Right renal pelvis (tissue), 4 donors: Measurements from ENCODE around the gene AVPI1. TPM values are rescaled to one million over a fixed set of nuclear protein-coding genes. Genes with fewer than 3 reads are reported as not detected.
A peak's percentile ranks its signal among the peaks of the same experiment; 100 is the strongest.
"Not testable (repeated sequence)": the region's sequence is repeated elsewhere in the genome, so short reads cannot be mapped to it uniquely, and the experiment has no call there.

Experiments
- DNase-seq, 4 donors: peaks; one replicate each; pipeline ENCODE4 v3.0.0-alpha.2; 2013; ENCODE audit warnings: low read depth in 4 of 4, low spot score in 3 of 4, missing footprints in 1 of 4
- polyA plus RNA-seq, 4 donors: library from polyadenylated mRNA; unstranded; fragments of 120-200 nt; gene quantifications; one replicate each; pipeline ENCODE4 v1.2.1, GENCODE V29; 2013; ENCODE audit not compliant: insufficient read length in 4 of 4

The AVPI1 gene
- polyA plus RNA-seq, 4 donors = 4.5 to 6.6 (median 4.6) TPM

DNA sequence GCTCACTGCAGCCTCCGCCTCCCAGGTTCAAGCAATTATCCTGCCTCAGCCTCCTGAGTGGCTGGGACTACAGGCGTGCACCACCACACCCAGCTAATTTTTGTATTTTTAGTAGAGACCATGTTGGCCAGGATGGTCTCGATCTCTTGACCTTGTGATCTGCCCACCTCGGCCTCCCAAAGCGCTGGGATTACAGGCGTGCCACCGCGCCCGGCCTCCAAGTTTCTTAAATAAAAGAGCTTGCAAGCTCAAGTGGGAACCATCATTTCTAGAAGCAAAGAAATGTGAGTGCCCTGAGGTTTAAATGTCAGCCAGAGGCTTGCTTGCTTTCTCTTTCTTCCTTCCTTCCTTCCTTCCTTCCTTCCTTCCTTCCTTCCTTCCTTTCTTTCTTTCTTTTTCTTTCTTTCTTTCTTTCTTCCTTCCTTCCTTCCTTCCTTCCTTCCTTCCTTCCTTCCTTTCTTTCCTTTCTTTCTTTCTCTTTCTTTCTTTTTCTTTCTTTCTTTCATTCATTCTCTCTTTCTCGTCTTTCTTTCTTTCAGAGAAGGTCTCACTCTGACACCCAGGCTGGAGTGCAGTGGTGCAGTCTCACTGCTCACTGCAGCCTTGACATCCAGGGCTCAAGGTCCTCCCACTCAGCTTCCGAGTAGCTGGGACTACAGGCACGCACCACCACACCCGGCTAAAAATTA is 44.4 kb downstream of the AVPI1 start:
- DNase-seq = not testable (repeated sequence)

DNA sequence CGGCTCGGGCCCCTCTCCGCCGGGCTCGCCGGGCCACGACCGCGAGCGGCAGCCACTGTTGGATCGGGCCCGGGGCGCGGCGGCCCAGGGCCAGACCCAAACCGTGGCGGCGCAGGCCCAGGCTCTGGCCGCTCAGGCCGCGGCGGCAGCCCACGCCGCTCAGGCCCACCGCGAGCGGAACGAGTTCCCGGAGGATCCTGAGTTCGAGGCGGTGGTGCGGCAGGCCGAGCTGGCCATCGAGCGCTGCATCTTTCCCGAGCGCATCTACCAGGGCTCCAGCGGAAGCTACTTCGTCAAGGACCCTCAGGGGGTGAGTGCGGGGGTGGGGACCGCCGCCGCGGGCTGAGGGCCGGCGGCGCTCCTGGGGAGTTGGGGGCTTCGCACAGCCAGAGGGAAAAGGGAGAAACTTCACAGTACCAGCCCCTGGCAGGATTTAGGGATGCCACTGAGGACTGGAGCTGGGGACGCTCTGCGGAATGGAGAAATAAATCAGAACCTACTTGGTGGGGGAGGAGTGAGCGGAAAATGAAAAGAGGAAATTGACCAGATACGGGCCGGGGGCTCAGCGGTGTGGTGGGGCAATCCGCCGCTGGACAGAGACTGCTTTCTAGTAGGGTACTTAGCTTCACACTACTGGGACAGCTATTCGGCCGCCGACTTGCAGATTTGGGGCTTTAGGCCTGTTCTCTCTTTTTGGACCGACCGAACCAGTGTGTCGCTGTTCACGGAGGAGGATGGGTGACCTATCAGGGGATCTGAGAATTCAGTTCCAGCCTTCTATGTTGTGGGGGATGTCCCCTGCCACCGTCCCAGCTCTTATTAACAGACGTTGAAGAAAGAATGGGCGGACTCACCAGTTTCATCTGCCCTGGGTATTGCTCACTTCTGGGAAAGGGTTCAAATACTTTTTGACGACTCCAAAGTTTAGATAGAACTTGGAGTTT is 45.9 kb downstream of the AVPI1 start:
- DNase-seq = peak in 2 of 4 donors; percentile 11 to 35

DNA sequence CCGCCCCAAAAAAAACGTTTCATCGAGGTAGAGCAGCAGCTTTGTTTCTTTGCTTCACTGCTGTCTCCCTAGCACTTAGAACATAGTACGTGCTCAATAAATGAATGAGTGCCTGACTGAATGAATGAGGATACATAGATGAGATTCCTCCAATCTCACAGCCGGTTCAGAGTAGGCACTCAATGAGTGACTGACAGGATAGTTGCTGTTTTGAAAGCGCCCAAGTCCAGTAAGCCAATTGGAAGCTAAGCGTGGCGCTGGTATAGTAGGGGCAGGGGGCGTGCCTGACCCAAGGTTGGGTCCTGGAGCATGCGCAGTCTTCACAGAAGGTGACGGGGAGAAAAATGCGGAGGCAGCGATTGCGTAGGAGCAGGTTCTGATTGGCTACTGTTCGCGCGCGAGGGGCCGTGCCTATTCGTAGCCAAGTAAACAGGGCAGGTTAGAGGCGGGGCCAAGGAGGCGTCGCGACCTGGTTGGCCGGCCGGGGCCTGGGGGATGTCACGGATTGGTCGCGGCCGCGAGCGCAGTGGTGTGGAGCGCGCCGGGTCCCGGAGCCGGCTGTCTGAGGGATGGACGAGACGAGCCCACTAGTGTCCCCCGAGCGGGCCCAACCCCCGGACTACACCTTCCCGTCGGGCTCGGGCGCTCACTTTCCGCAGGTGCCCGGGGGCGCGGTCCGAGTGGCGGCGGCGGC is 46.7 kb downstream of the AVPI1 start, which contains the start of gene PI4K2A:
TSS of gene PI4K2A (plus strand) at position 498 of the 694 bp plus-strand sequence. CDS start at position 570, 72 bp downstream.
- DNase-seq = peak; percentile 95 to 99 (median 98)

DNA sequence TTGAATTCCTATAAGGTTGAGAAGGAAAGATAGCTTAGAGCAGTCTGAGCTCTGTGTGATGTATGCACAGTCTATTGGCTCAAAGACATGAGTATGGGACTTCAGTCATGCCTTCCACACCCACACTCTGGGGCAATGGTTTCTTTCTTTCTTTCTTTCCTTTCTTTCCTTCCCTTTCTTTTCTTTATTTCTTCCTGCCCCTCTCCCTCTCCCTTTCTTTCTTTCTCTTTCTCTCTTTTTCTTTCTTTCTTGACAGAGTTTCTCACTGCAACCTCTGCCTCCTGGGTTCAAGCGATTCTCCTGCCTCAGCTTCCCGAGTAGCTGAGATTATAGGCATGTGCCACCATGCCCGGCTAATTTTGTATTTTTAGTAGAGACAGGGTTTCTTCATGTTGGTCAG is 48.0 kb downstream of the AVPI1 start:
- DNase-seq = not testable (repeated sequence)

DNA sequence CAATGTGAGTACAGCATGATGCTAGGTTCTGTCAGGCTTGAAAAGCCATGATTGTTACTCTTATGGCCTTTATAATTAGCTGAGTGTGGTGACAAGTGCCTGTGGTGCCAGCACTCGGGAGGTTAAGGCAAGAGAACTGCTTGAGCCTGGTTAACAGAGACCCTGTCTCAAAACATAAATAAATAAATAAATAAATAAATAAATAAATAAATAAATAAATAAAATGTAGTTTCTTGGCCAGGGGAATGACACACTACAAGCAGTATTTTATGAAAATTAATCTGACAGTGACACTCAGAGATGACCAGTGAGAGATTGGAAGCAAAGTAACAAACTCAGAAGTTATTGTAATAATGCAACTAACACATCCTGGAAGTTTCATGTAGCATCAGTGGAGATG is 51.5 kb downstream of the AVPI1 start:
- no peak for DNase-seq

DNA sequence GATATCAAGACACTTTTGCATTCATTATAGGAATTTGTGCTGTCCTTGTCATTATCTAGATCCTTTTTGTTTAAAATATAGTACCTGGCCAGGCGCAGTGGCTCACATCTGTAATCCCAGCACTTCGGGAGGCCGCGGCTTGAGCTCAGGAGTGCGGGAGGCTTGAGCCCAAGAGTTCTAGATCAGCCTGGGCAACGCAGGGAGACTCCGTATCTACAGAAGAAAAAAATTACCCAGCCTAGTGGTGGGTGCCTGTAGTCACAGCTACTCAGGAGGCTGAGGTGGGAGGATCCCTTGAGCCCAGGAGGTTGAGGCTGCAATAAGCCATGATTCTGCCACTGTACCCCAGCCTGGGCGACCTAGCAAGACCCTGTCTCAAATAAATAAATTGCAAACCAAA is 53.1 kb downstream of the AVPI1 start:
- DNase-seq = no peak

DNA sequence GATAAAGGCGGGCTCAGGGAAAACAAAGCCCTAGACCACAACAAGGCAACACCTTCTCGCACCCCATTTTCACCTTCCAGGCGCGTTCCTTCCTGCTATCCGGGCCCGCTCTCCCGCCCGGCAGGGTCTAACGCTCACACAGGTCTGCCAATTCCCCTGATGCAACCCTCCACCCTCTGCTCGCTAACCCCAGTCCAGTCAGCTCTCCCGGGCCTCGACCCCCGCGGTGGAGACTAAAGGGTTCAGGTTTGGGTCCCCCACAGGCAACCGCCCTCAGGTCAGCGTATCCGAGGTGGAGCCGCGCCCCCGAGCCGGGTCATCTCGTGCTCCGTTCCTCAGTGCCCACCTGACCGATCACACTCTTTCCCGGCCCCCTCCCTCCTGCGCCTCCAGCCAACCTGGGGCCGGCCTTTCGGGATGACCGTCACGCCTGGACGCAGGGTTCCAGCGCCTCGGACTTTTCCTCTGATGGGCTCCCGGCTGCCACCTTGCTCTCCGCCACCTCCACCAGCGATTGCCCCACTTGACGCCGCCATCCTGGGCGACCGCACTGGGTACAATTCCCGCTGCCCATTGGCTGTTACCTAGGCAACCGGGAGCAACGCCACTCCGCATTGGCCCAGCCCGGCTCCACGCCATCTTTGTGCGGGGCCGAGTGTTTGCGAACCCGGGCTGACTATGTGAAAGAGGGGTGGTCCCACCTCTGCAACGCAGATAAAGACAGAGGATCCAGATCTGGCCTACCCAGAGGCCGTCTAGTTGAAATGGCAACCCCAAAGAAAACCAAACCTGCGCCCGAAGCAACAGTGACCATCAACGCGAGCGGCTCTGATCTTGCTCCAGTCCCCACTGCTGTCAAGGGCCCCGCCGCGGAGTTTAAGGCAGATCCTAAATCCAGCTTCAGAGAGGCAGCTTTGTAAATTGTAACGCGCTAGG is 53.8 kb downstream of the AVPI1 start, which contains the start of gene MORN4:
TSS of gene MORN4 (minus strand) at position 552 of the 936 bp plus-strand sequence. CDS start 13,847 bp downstream, outside the sequence.
- peak; percentile 86 to 93 (median 88) for DNase-seq

DNA sequence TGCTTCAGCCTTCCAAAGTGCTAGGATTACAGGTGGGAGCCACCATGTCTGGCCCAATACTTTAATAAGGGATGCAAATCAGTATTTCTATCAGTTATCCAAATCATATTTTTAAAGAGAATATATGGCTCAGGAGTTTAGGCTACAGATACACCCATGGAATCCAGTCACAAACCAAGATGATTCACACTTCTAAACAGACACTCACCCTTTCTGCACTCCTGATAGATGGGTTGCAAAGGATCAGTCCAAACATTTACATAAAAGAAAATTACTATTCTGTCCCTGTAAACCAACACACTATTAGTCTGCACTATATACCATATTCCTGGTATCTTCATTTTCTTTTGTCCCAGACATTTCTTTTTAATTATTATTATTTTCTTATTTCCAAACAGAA is 55.9 kb downstream of the AVPI1 start:
- DNase-seq = no peak

DNA sequence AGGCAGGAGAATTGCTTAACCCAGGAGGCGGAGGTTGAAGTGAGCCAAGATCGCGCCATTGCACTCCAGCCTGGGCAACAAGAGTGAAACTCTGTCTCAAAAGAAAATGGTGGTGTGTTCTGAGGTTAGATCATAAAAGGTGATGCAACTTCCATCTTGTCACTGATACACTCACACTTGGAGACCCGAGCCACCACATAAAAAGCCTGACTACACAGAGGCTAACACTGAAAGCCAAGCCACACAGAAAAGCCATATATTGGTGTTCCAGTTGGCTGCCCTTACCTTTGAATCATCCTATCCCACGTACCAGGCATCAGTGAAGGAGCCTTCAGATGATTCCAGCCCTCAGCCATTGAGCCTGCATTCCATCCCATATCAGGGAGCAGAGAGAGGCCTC is 57.8 kb downstream of the AVPI1 start:
- no peak for DNase-seq

DNA sequence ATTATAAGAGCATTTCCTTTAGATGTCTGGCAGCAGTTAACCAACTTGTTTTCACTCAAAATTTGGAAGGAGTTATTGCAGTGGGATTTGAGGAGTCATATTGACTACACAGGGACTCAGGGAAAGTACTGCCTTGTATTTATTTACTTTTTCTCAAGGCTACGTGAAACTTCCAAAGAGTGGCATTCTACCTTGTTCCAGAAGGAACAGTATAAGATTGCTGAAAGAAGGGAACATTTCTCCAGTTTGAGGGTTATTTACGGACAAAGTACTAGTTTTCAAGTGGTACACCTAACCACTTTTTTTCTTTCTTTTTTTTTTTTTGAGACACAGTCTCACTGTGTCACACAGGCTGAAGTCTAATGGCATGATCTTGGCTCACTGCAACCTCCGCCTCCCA is 58.8 kb downstream of the AVPI1 start:
- DNase-seq = no peak

DNA sequence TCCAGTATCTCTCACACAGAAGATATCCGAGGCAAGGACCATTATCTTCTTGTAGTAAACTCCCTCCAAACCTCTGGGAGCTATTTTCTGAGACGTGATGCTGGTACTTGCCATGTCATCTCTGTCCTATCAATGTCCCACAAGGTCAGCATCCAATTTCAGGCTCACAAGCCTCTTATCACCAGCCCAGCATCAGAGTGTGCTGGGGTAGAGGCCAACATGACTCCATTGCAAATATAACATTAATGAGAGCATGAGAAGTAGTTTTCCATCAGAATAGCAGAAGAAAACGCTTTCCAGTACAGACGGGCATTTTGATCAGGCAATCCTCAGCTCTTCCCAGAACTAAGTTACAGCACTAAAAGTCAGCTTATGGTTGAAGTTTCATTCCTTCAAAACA is 59.3 kb downstream of the AVPI1 start:
- no peak for DNase-seq

Other genes starting within 250 kb of the AVPI1 start
- 10 to 100 TPM; 31.4 to 38.7 (median 35.9) TPM for gene EXOSC1, start 241.2 kb downstream of the AVPI1 start, polyA plus RNA-seq
- gene ZDHHC16, start 241.1 kb downstream of the AVPI1 start, polyA plus RNA-seq = 10 to 100 TPM; 35.9 to 40.2 (median 37.7) TPM
- 10 to 100 TPM; 80.3 to 88.4 (median 82.9) TPM for gene MMS19, start 188.8 kb downstream of the AVPI1 start, polyA plus RNA-seq
- 10 to 100 TPM in 1 of 4 donors, 1 to 10 TPM in 3; 9.2 to 12.6 (median 9.3) TPM for gene UBTD1, start 188.3 kb downstream of the AVPI1 start, polyA plus RNA-seq
- under 1 TPM; 0.37 to 0.93 (median 0.38) TPM for gene ANKRD2, start 114.5 kb downstream of the AVPI1 start, polyA plus RNA-seq
- gene HOGA1, start 102.9 kb downstream of the AVPI1 start, polyA plus RNA-seq = 10 to 100 TPM; 37.5 to 55.6 (median 47.2) TPM
- under 1 TPM; 0.27 to 0.90 (median 0.46) TPM for gene C10orf62, start 97.5 kb downstream of the AVPI1 start, polyA plus RNA-seq
- gene MORN4, start 53.7 kb downstream of the AVPI1 start, polyA plus RNA-seq = 10 to 100 TPM; 18.7 to 25.0 (median 23.1) TPM
- 10 to 100 TPM; 19.8 to 22.1 (median 21.2) TPM for gene PI4K2A, start 46.6 kb downstream of the AVPI1 start, polyA plus RNA-seq
- gene MARVELD1, start 26.5 kb upstream of the AVPI1 start, polyA plus RNA-seq = 10 to 100 TPM; 48.2 to 55.3 (median 51.1) TPM
- gene ZFYVE27, start 49.9 kb upstream of the AVPI1 start, polyA plus RNA-seq = 10 to 100 TPM; 24.0 to 25.8 (median 24.9) TPM
- under 1 TPM in 3 of 4 donors, not detected in 1; 0.11 to 0.45 (median 0.14) TPM for gene SFRP5, start 84.8 kb upstream of the AVPI1 start, polyA plus RNA-seq
- gene GOLGA7B, start 162.6 kb upstream of the AVPI1 start, polyA plus RNA-seq = 1 to 10 TPM in 1 of 4 donors, under 1 TPM in 3; 0.28 to 1.1 (median 0.62) TPM